ENCODE data around the gene MAPKAP1. TPM values are rescaled to one million over a fixed set of nuclear protein-coding genes. Genes with fewer than 3 reads are reported as not detected.

The MAPKAP1 gene
- total RNA-seq, 4 donors from 2014 or later = 57.6 to 70.2 (median 68.7) TPM

- 60% methylated on average over 6 of the region's 6 CpGs for WGBS
- Histone ChIP-seq H3K4me3 (no peak overlapping the region), H3K27ac (no peak overlapping the region), H3K27me3 (no peaks in the 10 kb centered on the region), H3K36me3 (no peaks in the 10 kb centered on the region), H3K9me3 (no peaks in the 10 kb centered on the region), H3K4me1 (peaks cover 39% of the 10 kb centered on the region)
- no peak for DNase-seq (ENCODE audit: low spot score in 2 of 2)
- TF ChIP-seq POLR2A (IDR thresholded peaks at IDR 0.05) (no peak), POLR2AphosphoS5 (IDR thresholded peaks at IDR 0.05) (no peak), EP300 (IDR thresholded peaks at IDR 0.05) (no peak)
Observed at GRCh38 chr9:125750627-125751011, 43.6 kb upstream of the MAPKAP1 start.

- no peak for TF ChIP-seq POLR2A (IDR thresholded peaks at IDR 0.05)
- no peak for TF ChIP-seq EP300 (IDR thresholded peaks at IDR 0.05)
- TF ChIP-seq CTCF (IDR thresholded peaks at IDR 0.05) = no peak
- no peak for TF ChIP-seq POLR2AphosphoS5 (IDR thresholded peaks at IDR 0.05)
- 67% methylated on average over 4 of the region's 4 CpGs for WGBS
- no peaks in the 10 kb centered on the region for H3K9me3 ChIP-seq
- no peak overlapping the region for H3K4me3 ChIP-seq
- no peaks in the 10 kb centered on the region for H3K36me3 ChIP-seq
- H3K27ac ChIP-seq = no peak overlapping the region
- H3K27me3 ChIP-seq = no peaks in the 10 kb centered on the region
- peaks cover 40% of the 10 kb centered on the region for H3K4me1 ChIP-seq
- DNase-seq (ENCODE audit: low spot score in 2 of 2) = no peak
Observed at GRCh38 chr9:125749951-125750626, 43.1 kb upstream of the MAPKAP1 start.

DNA sequence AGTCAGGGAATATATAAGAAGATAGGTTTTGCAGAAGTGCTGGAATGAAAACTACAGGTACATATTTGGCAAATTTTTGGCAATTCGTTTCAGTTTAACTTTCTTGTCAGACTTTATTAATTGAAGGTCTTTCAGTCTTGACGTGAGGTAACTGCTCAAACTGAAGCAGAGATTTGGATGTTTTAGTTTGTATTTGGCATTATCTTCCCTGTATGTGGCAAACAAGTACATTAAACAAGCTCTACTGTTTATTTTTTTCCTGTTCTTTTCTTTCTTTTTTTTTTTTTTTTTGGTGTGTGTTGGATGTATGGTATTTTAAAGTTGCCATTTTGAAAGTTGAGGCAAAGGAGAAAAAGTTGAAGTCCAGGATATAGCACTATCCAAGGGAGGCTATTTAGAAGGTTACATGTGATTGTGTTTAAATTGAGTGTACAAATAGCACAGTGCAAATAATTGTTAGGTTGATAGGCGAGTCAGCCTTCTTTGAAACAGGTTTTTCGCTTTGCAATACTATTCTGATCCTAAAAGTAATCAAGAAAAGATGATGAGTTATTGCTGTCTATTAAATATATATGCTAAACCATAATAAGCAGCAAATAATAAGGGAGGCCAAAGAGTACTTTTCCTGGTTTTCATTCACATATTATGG, 42.4 kb upstream of the MAPKAP1 start:
- H3K27me3 ChIP-seq = no peaks in the 10 kb centered on the region
- no peak for DNase-seq (ENCODE audit: low spot score in 2 of 2)
- TF ChIP-seq POLR2A (IDR thresholded peaks at IDR 0.05) (no peak), POLR2AphosphoS5 (IDR thresholded peaks at IDR 0.05) (no peak), CTCF (IDR thresholded peaks at IDR 0.05) (no peak), EP300 (IDR thresholded peaks at IDR 0.05) (no peak)
- H3K9me3 ChIP-seq = no peaks in the 10 kb centered on the region
- no peak overlapping the region for H3K27ac ChIP-seq
- peak overlapping the region; percentile 98 for H3K4me3 ChIP-seq
- no peaks in the 10 kb centered on the region for H3K36me3 ChIP-seq
- 57% methylated on average over 4 of the region's 4 CpGs for whole genome bisulfite sequencing
- H3K4me1 ChIP-seq = peaks cover 40% of the 10 kb centered on the region

DNA sequence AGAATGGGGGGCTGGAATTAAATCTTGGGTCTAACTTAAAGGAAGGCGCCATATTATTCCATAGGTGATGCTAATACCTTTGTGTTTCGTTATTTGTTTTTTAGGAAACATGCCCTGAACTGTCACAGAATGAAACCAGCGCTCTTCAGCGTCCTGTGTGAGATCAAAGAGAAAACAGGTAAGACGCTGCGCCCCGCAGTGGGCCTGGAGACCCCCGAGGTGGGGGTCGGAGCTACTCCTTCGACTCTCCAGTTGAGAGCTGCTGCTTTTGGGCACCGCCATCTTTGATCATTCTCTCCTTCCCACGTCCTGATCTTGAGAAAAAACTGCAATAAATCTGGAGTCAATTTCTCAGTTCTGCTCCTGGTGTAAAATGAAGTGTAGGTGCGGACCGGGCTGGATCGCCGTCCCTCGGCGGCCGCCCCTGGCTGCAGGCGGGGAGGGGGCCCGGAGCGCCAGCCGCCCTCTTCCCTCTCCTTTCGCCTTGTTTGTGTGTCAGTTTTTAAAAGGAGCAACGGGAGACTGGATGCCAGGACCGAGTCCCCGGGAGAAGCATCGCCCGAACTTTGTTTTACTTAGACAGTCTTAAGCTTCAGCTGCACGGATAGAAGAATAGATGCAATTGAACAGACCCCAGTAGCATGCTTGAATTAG, 41.6 kb upstream of the MAPKAP1 start:
- no peak for DNase-seq (ENCODE audit: low spot score in 2 of 2)
- TF ChIP-seq EP300 (IDR thresholded peaks at IDR 0.05) (no peak), POLR2A (IDR thresholded peaks at IDR 0.05) (no peak), CTCF (IDR thresholded peaks at IDR 0.05) (no peak), POLR2AphosphoS5 (IDR thresholded peaks at IDR 0.05) (no peak)
- 4% methylated on average over 26 of the region's 30 CpGs for WGBS

GRCh38 chr9:125747765-125748445, 40.9 kb upstream of the MAPKAP1 start:
- under 1% methylated on average over 23 of the region's 88 CpGs for WGBS
- H3K4me1 ChIP-seq = peaks cover 36% of the 10 kb centered on the region
- H3K9me3 ChIP-seq = no peaks in the 10 kb centered on the region
- H3K36me3 ChIP-seq = no peaks in the 10 kb centered on the region
- peak overlapping the region; percentile 98 for H3K4me3 ChIP-seq
- H3K27ac ChIP-seq = peak overlapping the region; percentile 92
- H3K27me3 ChIP-seq = no peaks in the 10 kb centered on the region
- DNase-seq (ENCODE audit: low spot score in 2 of 2) = peak in 1 of 2 donors; percentile 67
- TF ChIP-seq POLR2AphosphoS5 (IDR thresholded peaks at IDR 0.05) (no peak), EP300 (IDR thresholded peaks at IDR 0.05) (no peak), CTCF (IDR thresholded peaks at IDR 0.05) (no peak), POLR2A (IDR thresholded peaks at IDR 0.05) (no peak)

More for the DNA sequence above, 41.6 kb upstream of the MAPKAP1 start:
- H3K27ac ChIP-seq = peak overlapping the region; percentile 92
- peak overlapping the region; percentile 98 for H3K4me3 ChIP-seq
- H3K4me1 ChIP-seq = peaks cover 36% of the 10 kb centered on the region
- H3K36me3 ChIP-seq = no peaks in the 10 kb centered on the region
- H3K9me3 ChIP-seq = no peaks in the 10 kb centered on the region
- no peaks in the 10 kb centered on the region for H3K27me3 ChIP-seq

All from suprapubic skin (tissue), 4 donors.